GM12878 (cell line): Measurements from ENCODE around the gene CATSPERZ. TPM values are rescaled to one million over a fixed set of nuclear protein-coding genes. Genes with fewer than 3 reads are reported as not detected.

Source experiments
- ATAC-seq: fragments of 200-7000 bp; cut with Tn5 transposase; 3 replicates; pipeline ENCODE4 v1.9.1; 2020; ENCODE audit warnings: mild to moderate bottlenecking, moderate library complexity
- BruUV-seq: library from RNA; stranded (reverse); fragments of 400-500 nt; replicated peaks from 2 replicates; lab custom pipeline; 2021; lab: Mats Ljungman, UMichigan
- CTCF ChIA-PET: fragments of 300-600 bp; sonication (Branson Sonifier 250); formaldehyde crosslinking; extraction: SDS; loops from one replicate; lab custom pipeline; 2021; ENCODE audit warnings: inconsistent platforms; lab: Yijun Ruan, JAX
- POLR2A ChIA-PET: fragments of 350-600 bp; formaldehyde crosslinking; extraction: SDS; loops from one replicate; lab custom pipeline; 2021; ENCODE audit warnings: inconsistent platforms; lab: Charles Lee
- RAD21 ChIA-PET: fragments of 300-600 bp; sonication (Branson Sonifier 250); formaldehyde crosslinking; loops from one replicate; lab custom pipeline; 2023; ENCODE audit warnings: antibody characterized with exemption; ENCODE audit not compliant: unreplicated experiment; lab: Charles Lee
- SMC1A ChIA-PET: fragments of 300-600 bp; sonication (Branson Sonifier 250); formaldehyde crosslinking; loops from one replicate; lab custom pipeline; 2023; ENCODE audit not compliant: unreplicated experiment, uncharacterized antibody; lab: Charles Lee
- DNase-seq: peaks from one replicate; pipeline ENCODE4 v3.0.0-alpha.2; 2011; ENCODE audit warnings: low read depth, low spot score
- FAIRE-seq: peaks from 3 replicates; lab custom pipeline; 2011; peaks lifted over from hg19 to GRCh38; lab: Jason Lieb, UNC
- H2AFZ ChIP-seq: 2 replicates; pipeline ENCODE4 v1.6.0; 2011; ENCODE audit warnings: low read depth, low read length, control low read depth; ENCODE audit not compliant: control insufficient read depth
- H3K27ac ChIP-seq: 2 replicates; pipeline ENCODE4 v1.5.1; 2011; ENCODE audit warnings: control low read depth; ENCODE audit not compliant: control insufficient read depth, insufficient read depth
- H3K27me3 ChIP-seq, 2 experiments: replicated peaks in 1 of 2; 2 replicates each; pipeline versions ENCODE4 v1.6.0 to v1.6.1; 2011; ENCODE audit warnings: low read length in 1 of 2; ENCODE audit not compliant: control insufficient read depth in 2 of 2, insufficient read depth in 2 of 2
- H3K36me3 ChIP-seq, 2 experiments: 2 replicates each; pipeline ENCODE4 v1.5.1; 2011; ENCODE audit warnings: low read length in 1 of 2; ENCODE audit not compliant: control insufficient read depth in 2 of 2, insufficient read depth in 2 of 2
- H3K4me1 ChIP-seq: 2 replicates; pipeline ENCODE4 v1.6.1; 2011; ENCODE audit warnings: mild to moderate bottlenecking, low read length, moderate library complexity, mixed read lengths; ENCODE audit not compliant: control insufficient read depth, insufficient read depth
- H3K4me2 ChIP-seq: 2 replicates; pipeline ENCODE4 v1.6.0; 2011; ENCODE audit warnings: control low read depth; ENCODE audit not compliant: control insufficient read depth, insufficient read depth
- H3K4me3 ChIP-seq: fragments of 200-600 bp; sonication (generic); 2 replicates; pipeline ENCODE4 v1.5.1; 2016
- H3K79me2 ChIP-seq: 2 replicates; pipeline ENCODE4 v1.6.0; 2011; ENCODE audit warnings: low read length; ENCODE audit not compliant: control insufficient read depth, insufficient read depth
- H3K9ac ChIP-seq: 2 replicates; pipeline ENCODE4 v1.8.0; 2011; ENCODE audit warnings: low read length, control low read depth, mixed read lengths; ENCODE audit not compliant: control insufficient read depth, insufficient read depth
- H3K9me3 ChIP-seq: replicated peaks from 3 replicates; pipeline ENCODE4 v1.5.1; 2011; ENCODE audit warnings: mild to moderate bottlenecking, low read length; ENCODE audit not compliant: control insufficient read depth, insufficient read depth
- H4K20me1 ChIP-seq: 2 replicates; pipeline ENCODE4 v1.6.0; 2011; ENCODE audit not compliant: control insufficient read depth, insufficient read depth
- ASH2L ChIP-seq: fragments of 300-600, 200-600 bp; sonication (generic); IDR thresholded peaks from 2 replicates; pipeline ENCODE4 v1.6.1; 2017; ENCODE audit warnings: low read depth, mild to moderate bottlenecking, borderline replicate concordance
- ATF3 ChIP-seq: IDR thresholded peaks from 2 replicates; pipeline ENCODE4 v1.6.1; 2011; ENCODE audit warnings: low read depth, mild to moderate bottlenecking, low read length, moderate library complexity, borderline replicate concordance; ENCODE audit errors: extremely low read depth
- EZH2 ChIP-seq: IDR thresholded peaks from 2 replicates; pipeline ENCODE4 v1.6.1; 2012; ENCODE audit warnings: low read depth, mild to moderate bottlenecking, control low read depth, inconsistent platforms, low read length, borderline replicate concordance; ENCODE audit not compliant: control insufficient read depth
- FOS ChIP-seq: IDR thresholded peaks from 3 replicates; pipeline ENCODE4 v1.6.1; 2011; ENCODE audit warnings: borderline replicate concordance; ENCODE audit not compliant: insufficient read length; ENCODE audit errors: extremely low read depth
- PAX8 ChIP-seq: fragments of 450-650 bp; IDR thresholded peaks from 2 replicates; pipeline ENCODE4 v1.6.1; 2017; ENCODE audit warnings: mild to moderate bottlenecking, moderate library complexity
- RELA ChIP-seq: fragments of 450-650 bp; IDR thresholded peaks from 2 replicates; pipeline ENCODE4 v1.8.0; 2014; ENCODE audit warnings: borderline replicate concordance; ENCODE audit not compliant: partially characterized antibody
- SIN3A ChIP-seq: IDR thresholded peaks from 2 replicates; pipeline ENCODE4 v1.6.1; 2012; ENCODE audit warnings: low read depth, low read length, improper control_type of control experiment
- SKIL ChIP-seq: fragments of 450-650 bp; IDR thresholded peaks from 2 replicates; pipeline ENCODE4 v1.6.1; 2017; ENCODE audit warnings: mild to moderate bottlenecking, low read depth, inconsistent platforms; ENCODE audit not compliant: poor library complexity, severe bottlenecking
- SREBF2 ChIP-seq: IDR thresholded peaks from 2 replicates; pipeline ENCODE4 v1.6.1; 2012; ENCODE audit warnings: mild to moderate bottlenecking, low read length
- TBL1XR1 ChIP-seq: IDR thresholded peaks from 2 replicates; pipeline ENCODE4 v1.6.1; 2012; ENCODE audit warnings: low read depth, low read length, improper control_type of control experiment
- WGBS: methylation state at CpG from one replicate; pipeline ENCODE4 v1.1.6; 2016; ENCODE audit warnings: low lambda C conversion rate; ENCODE audit not compliant: insufficient replicate concordance, insufficient coverage; ENCODE audit errors: missing lambda C conversion rate; 5-methylcytosine and 5-hydroxymethylcytosine counted together
- in situ Hi-C: fragments of 300-500 bp; cut with MboI; formaldehyde crosslinking; loops from 9 replicates; pipeline ENCODE4 v1.14.3; 2018; ENCODE audit warnings: mixed read lengths
- intact Hi-C: fragments of 100-400 bp; cut with micrococcal nuclease; formaldehyde crosslinking; loops from one replicate; pipeline ENCODE4 v1.14.2; 2022; ENCODE audit not compliant: unreplicated experiment
- polyA plus RNA-seq, 11 experiments: library from polyadenylated mRNA; depleted of rRNA in 4 of 11; unstranded in 6 of 11; stranded (reverse) in 5 of 11; fragments of >200 nt; fragmentation: Nextera tagmentation in 4 of 11; fragmentation: Illumina TruSeq in 1 of 11; extraction: Ambion mirVana in 4 of 11; extraction: Trizol in 1 of 11; gene quantifications; 1 replicate in 1 of 11; 2 replicates in 10 of 11; pipeline versions ENCODE4 v1.2.1 to v1.2.3, GENCODE V29; 2011 to 2016; ENCODE audit warnings: inconsistent platforms in 2 of 11, missing spikeins in 2 of 11, low read depth in 1 of 11
- total RNA-seq, 4 experiments: library from RNA; depleted of rRNA in 3 of 4; stranded (reverse); fragments of >200 nt in 3 of 4; fragmentation: Illumina TruSeq in 1 of 4; extraction: Trizol in 1 of 4; gene quantifications; 2 replicates each; pipeline versions ENCODE4 v1.2.1 to v1.2.3, GENCODE V29; 2013 to 2021

CATSPERZ gene
- total and polyA plus RNA-seq, 10 of the 15 experiments (the other 5 are each of a cell fraction or from before 2014, with no cell fraction given): 0.12 to 0.31 TPM; not detected in 8

GRCh38 chr11:64294774-64295173, 5.4 kb upstream of the CATSPERZ start:
- intact Hi-C loops: no loop called here
- ATAC-seq (no peak), FAIRE-seq (no peak), DNase-seq (no peak)
- CTCF ChIA-PET: no interaction called here
- H3K79me2 ChIP-seq: no peaks in the 10 kb centered on the region
- WGBS: 22% methylated on average over 2 of the region's 3 CpGs
- H2AFZ ChIP-seq: no peak overlapping the region
- no peaks in the 10 kb centered on the region; the same call in 1 of the 2 replicates for H3K4me1 ChIP-seq
- H3K27ac ChIP-seq: no peak overlapping the region
- in situ Hi-C loops: no loop called here
- H3K4me2 ChIP-seq: no peak overlapping the region
- H3K9me3 ChIP-seq: no peaks in the 10 kb centered on the region
- TF ChIP-seq RELA (no peak), PAX8 (no peak), ATF3 (no peak), SREBF2 (no peak), EZH2 (no peak), TBL1XR1 (no peak), SKIL (no peak), SIN3A (no peak), ASH2L (no peak), FOS (no peak)
- TF ChIP-seq, all 136 proteins: peak for 0
- ChIA-PET SMC1A (interaction anchor here (0.7 kb wide), 1 partner anchor 35 kb away, joined by 4 read pairs; no protein-coding TSS in a partner anchor), POLR2A (interaction anchor here (0.6 to 0.7 kb wide), 6 partner anchors 26 to 734 kb away, joined by 3 to 5 read pairs (median 3); partner anchors contain the start of gene PPP1R14B), RAD21 (no interaction called here)
- Histone ChIP-seq H3K27me3 (peaks cover 17 to 26% of the 10 kb centered on the region in 2 experiments), H3K36me3 (no peaks in the 10 kb centered on the region), H4K20me1 (no peaks in the 10 kb centered on the region; the same call in 1 of the 2 replicates), H3K9ac (no peak overlapping the region), H3K4me3 (no peak overlapping the region)
- no TSS peak for BruUV-seq
